Cardiac fibroblast (primary cell): ENCODE measurements around the gene FOSL1.

Experiments
- DNase-seq, 2 donors: peaks; one replicate each; pipeline versions ENCODE4 v3.0.0 to v3.0.0-alpha.2; 2010; ENCODE audit warnings: low read depth in 2 of 2
- H3K4me3 ChIP-seq, 2 donors: replicated peaks in 1 of 2; 1 replicate in 1 of 2; 2 replicates in 1 of 2; pipeline ENCODE4 v1.5.1; 2011; ENCODE audit warnings: low read depth in 2 of 2, low read length in 2 of 2, mild to moderate bottlenecking in 2 of 2, moderate library complexity in 1 of 2
- TF ChIP-seq, protein P1 (sequence below): IDR thresholded peaks from one replicate; pipeline ENCODE4 v1.5.1; 2011; ENCODE audit warnings: low read depth, mild to moderate bottlenecking, low read length, inconsistent platforms

Gene FOSL1

DNA sequence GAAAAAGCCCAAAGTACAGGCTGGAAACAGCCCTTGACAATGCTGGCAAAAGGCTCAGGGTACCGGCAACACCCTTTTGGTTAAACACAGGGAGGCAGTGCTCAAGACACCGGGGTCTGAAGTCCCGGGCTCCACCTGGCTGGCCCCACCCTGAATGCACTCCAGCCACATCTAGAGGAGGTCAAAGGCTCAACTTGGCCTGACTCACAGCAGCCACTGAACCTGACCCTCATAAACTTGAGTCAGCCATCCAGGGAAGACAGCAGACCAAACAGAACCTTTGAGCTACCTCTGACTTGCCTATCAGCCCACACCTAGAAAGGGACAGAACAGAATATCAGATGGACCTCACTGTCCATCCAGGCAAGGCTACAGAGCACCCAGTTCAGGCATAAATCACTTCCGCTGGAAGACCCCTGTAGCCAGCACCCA is 46.0 kb downstream of the FOSL1 start:
- no peak for DNase-seq
- TF ChIP-seq, protein P1, sequence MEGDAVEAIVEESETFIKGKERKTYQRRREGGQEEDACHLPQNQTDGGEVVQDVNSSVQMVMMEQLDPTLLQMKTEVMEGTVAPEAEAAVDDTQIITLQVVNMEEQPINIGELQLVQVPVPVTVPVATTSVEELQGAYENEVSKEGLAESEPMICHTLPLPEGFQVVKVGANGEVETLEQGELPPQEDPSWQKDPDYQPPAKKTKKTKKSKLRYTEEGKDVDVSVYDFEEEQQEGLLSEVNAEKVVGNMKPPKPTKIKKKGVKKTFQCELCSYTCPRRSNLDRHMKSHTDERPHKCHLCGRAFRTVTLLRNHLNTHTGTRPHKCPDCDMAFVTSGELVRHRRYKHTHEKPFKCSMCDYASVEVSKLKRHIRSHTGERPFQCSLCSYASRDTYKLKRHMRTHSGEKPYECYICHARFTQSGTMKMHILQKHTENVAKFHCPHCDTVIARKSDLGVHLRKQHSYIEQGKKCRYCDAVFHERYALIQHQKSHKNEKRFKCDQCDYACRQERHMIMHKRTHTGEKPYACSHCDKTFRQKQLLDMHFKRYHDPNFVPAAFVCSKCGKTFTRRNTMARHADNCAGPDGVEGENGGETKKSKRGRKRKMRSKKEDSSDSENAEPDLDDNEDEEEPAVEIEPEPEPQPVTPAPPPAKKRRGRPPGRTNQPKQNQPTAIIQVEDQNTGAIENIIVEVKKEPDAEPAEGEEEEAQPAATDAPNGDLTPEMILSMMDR, result no peak
- H3K4me3 ChIP-seq, result no peak overlapping the region

DNA sequence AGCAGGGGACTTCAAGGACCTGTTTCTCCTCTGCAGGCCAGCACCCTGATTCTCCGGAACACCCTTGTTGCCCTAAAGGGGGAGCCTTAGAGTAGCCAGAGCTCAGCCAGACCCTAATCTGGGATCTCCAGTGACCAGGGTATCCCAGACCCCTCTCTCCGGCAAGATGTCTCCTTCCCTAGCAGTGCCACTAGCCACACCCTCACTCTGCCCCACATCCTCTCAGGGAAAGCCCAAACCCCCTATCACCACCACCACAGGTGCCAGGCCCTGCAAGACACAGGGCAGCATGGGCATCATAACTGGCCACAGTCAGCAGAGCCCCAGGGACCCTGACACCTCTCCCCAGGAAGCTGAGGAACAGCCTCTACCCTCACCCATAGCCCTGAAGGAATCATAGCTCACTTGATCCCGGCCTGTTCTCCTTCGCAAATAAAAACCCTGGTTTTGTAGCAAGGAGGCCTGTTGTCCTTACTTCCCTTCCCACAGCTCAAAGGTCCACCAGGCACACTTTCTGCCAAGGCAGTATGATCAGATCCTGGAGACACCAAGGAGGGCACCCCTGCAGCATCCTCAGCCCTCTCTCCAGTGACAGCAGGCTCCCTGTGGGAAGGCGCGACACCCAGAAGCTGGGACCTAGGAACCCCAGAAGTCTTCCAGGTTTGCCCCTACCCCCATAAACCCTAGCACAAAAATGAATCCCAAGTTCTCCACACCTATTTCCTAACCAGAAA is 46.8 kb downstream of the FOSL1 start:
- H3K4me3 ChIP-seq, result no peak overlapping the region
- TF ChIP-seq, protein P1, result no peak
- no peak for DNase-seq

DNA sequence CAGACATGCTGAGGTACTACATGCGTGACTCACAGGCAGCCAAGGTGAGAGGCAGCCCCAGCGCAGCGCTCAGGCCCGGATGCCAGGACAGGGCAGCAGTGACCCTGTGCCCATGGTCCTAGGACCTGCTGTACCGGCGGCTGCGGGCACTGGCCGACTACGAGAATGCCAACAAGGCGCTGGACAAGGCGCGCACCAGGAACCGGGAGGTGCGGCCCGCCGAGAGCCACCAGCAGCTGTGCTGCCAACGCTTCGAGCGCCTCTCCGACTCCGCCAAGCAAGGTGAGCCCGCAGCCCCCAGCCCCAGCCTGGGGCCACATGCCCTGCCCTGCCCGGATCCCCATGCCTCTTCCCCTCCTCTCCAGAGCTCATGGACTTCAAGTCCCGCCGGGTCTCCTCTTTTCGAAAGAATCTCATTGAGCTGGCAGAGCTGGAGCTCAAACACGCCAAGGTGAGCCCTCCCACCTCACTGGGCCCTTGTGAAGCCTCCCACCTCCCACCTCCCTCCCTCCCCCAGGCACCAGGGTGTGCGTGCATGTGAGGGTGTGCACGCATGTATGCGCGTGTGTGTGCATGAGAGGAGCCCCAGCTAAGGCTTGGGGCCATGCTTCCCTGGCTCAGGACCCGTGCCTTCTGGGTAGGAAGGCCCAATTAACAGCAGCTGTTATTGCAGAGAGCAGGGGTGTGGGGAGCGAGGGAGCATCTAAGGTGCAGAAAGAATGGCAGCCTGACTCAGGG is 47.5 kb downstream of the FOSL1 start:
- TF ChIP-seq, protein P1, result no peak
- no peak for DNase-seq
- H3K4me3 ChIP-seq, result no peak overlapping the region

DNA sequence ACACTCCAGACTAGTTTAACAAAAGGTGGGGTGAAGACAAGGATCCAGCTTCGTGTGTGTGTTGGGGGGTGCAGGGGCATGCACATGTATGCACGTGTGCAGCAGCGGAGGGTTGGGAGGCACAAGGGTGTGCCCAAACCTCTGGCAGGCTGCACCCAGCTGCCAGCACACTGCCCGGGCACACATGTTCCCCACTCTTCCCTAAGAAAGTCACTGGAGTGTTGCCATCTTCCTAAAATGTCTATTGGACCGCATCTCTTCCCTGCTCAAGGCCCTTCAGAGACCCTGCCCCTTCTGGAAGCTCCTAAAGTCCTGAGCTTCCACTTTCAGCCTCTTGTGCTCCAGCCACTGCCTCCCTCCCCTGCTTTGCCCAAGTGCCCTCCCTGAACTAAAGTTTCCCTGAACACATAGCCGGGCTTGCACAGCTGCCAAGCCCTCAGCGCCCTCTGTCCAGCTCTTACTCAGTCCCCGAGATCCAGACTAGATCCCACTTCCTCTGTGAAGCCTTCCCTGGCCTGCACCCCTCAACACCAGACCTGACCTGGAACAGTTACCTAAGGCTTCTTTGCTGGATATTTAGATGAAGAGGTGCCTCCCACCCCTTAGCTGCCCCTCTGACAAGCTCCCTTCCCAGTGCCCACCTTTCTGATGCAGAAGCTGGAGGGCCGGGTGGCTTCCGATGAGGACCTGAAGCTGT is 48.2 kb downstream of the FOSL1 start:
- no peak for DNase-seq
- no peak overlapping the region for H3K4me3 ChIP-seq
- TF ChIP-seq, protein P1, result no peak

DNA sequence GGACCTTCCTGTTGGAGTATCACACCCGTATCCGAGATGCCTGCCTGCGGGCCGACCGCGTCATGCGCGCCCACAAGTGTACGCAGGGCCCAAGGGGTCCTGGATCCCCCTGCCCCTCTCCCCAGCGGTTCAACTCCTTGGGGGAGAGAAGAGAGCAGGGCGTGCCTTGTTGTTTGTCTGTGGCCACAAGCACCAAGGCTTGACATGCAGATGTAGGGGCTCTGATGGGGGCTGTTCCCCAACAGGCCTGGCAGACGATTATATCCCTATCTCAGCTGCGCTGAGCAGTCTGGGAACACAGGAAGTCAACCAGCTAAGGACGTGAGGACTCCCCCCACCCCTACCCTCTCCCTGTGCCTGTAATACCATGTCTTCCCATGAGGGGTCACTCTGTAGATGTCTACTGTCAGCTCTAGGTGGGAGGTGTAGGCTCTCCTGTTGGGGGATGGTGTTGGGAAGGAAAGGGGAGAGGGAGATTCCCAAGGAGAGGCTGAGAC is 49.1 kb downstream of the FOSL1 start:
- TF ChIP-seq, protein P1, result peak; percentile 62
- DNase-seq, result peak in 1 of 2 donors; percentile 51
- no peak overlapping the region for H3K4me3 ChIP-seq

DNA sequence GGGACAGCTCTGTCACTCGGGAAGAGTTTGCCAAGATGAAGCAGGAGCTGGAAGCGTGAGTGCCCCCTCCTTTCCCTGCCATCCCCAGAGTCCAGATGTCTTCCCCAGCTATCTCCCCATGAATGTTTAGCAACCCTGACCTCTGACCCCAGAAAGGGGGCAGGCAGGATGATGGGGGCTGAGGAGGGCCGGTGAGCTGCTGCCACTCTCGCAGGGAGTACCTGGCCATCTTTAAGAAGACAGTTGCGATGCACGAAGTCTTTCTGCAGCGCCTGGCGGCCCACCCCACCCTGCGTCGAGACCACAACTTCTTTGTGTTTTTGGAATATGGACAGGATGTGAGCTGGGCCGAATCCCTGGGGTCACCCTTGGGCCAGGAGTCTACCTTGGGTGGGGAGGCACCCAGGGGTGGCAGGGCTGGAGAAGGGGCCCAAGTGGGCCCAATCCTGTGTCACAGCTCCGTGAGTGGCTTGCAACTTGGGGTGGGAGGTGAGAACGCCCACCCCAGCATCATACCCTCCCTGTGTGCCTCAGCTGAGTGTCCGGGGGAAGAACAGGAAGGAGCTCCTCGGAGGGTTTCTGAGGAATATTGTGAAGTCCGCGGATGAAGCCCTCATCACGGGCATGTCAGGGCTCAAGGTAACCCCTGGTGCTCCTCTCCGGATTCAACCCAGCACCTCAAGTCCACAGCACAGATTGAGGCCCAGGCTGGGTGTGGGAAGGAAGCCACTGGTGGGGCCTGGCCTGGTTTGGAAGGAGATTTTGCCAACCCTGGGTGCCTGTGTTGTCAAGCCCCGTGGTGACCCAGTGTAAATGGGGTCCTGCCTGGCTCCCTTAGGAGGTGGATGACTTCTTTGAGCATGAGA is 49.7 kb downstream of the FOSL1 start:
- no peak overlapping the region for H3K4me3 ChIP-seq
- DNase-seq, result no peak
- TF ChIP-seq, protein P1, result no peak
